Heart left ventricle (tissue), 16 donors: ENCODE data around the gene ADI1. TPM values are rescaled to one million over a fixed set of nuclear protein-coding genes. Genes with fewer than 3 reads are reported as not detected.

Experiments
- ATAC-seq, 4 donors: fragments of 200-7000 bp; cut with Tn5 transposase; one replicate each; pipeline ENCODE4 v1.9.1; 2020 to 2022; ENCODE audit warnings: moderate library complexity in 4 of 4, mild to moderate bottlenecking in 3 of 4, moderate number of reproducible peaks in 1 of 4
- DNase-seq, 5 donors: peaks; one replicate each; pipeline ENCODE4 v3.0.0-alpha.2; 2020
- H3K27ac ChIP-seq, 12 donors: fragments of 200-600 bp; sonication (generic) in 4 of 12; one replicate each; pipeline versions ENCODE4 v1.5.0 to v1.8.0; 2016 to 2022; ENCODE audit warnings: mild to moderate bottlenecking in 2 of 12
- H3K27me3 ChIP-seq, 9 donors: fragments of 200-600 bp; sonication (generic) in 2 of 9; one replicate each; pipeline versions ENCODE4 v1.5.1 to v1.8.0; 2016 to 2022; ENCODE audit warnings: mild to moderate bottlenecking in 3 of 9
- H3K36me3 ChIP-seq, 9 donors: fragments of 200-600 bp; sonication (generic) in 2 of 9; one replicate each; pipeline versions ENCODE4 v1.5.0 to v1.8.0; 2018 to 2022; ENCODE audit warnings: mild to moderate bottlenecking in 2 of 9
- H3K4me1 ChIP-seq, 12 donors: fragments of 200-600 bp; sonication (generic) in 4 of 12; one replicate each; pipeline versions ENCODE4 v1.5.0 to v1.8.0; 2016 to 2022; ENCODE audit warnings: mild to moderate bottlenecking in 3 of 12
- H3K4me3 ChIP-seq, 12 donors: fragments of 200-600 bp; sonication (generic) in 4 of 12; one replicate each; pipeline versions ENCODE4 v1.5.0 to v1.8.0; 2017 to 2022; ENCODE audit warnings: mild to moderate bottlenecking in 9 of 12, moderate library complexity in 4 of 12
- H3K9me3 ChIP-seq, 12 donors: fragments of 200-600 bp; sonication (generic) in 4 of 12; one replicate each; pipeline versions ENCODE4 v1.5.0 to v1.8.0; 2016 to 2022; ENCODE audit warnings: mild to moderate bottlenecking in 1 of 12
- POLR2A ChIP-seq, 2 donors: fragments of 450-650 bp; IDR thresholded peaks; one replicate each; pipeline ENCODE4 v1.6.1; 2017; ENCODE audit warnings: antibody characterized with exemption in 2 of 2, mild to moderate bottlenecking in 2 of 2, moderate library complexity in 2 of 2
- WGBS, 4 donors: extraction: QIAGEN DNeasy Blood & Tissue Kit in 2 of 4; methylation state at CpG; one replicate each; pipeline versions ENCODE4 v1.1.5 to v1.1.7; 2013 to 2018; 5-methylcytosine and 5-hydroxymethylcytosine counted together
- intact Hi-C, 10 donors: fragments of 100-400 bp; cut with DNase I; formaldehyde crosslinking; loops; one replicate each; pipeline versions ENCODE4 v1.11.1 to v1.14.2; 2022
- polyA plus RNA-seq, 2 donors: library from polyadenylated mRNA; stranded (reverse); fragments of 200-250 nt; gene quantifications; one replicate each; pipeline ENCODE4 v1.2.3, GENCODE V29; 2013
- total RNA-seq, 9 donors: library from RNA; depleted of rRNA in 2 of 9; stranded (reverse); fragments of >200 nt in 2 of 9; fragmentation: NEBNext Ultra II Directional in 3 of 9; extraction: Animal tissue kit (Norgen Biotek cat#: 25700) in 3 of 9; gene quantifications; one replicate each; pipeline versions ENCODE4 v1.1.0 to v1.2.4, GENCODE V29; 2016 to 2023
- TF ChIP-seq, protein P1 (sequence below), 12 donors: fragments of 200-600 bp; sonication (generic) in 4 of 12; IDR thresholded peaks; one replicate each; pipeline versions ENCODE4 v1.5.0 to v1.8.0; 2018 to 2022; ENCODE audit warnings: antibody characterized with exemption in 12 of 12, mild to moderate bottlenecking in 5 of 12
- donor health status: ischemic (EF 13 %, LVEDD 7.1; RV severe dilation, severe dysfunction).
- donor health status: healthy with polysubstance abuse.
- donor health status: DM: no; HTN: yes; CAD: no.
- donor health status: DM: no; HTN: no; CAD: no.
- donor health status: ischemic (EF 25% LVEDD 6.9; RV normal size, moderate dysfunction).
- donor health status: ischemic (EF 25% LVEDD 5.7; RV mildly dilated, moderate dysfunction).
- donor health status: healthy.
- donor health status: DM: yes; HTN: yes; CAD: no.
- donor health status: ischemic (EF 35%, LVEDD 5.7; RV mildly dilated, moderate dysfunction).
- donor health status: nonischemic (EF 11% LVEDD 7.7; RV severe dilation, severe dysfunction).
- donor health status: DM: yes; HTN: yes; CAD: no.
- donor health status: PGD.
- donor health status: ischemic (EF 29% LVEDD 5.4; RV normal size, mild dysfunction).
- donor health status: nonischemic (EF 23%, LVEDD 6.1; RV moderate dilation, normal function).

The ADI1 gene
- total and polyA plus RNA-seq, 11 donors: 69.2 to 200 (median 166) TPM

DNA sequence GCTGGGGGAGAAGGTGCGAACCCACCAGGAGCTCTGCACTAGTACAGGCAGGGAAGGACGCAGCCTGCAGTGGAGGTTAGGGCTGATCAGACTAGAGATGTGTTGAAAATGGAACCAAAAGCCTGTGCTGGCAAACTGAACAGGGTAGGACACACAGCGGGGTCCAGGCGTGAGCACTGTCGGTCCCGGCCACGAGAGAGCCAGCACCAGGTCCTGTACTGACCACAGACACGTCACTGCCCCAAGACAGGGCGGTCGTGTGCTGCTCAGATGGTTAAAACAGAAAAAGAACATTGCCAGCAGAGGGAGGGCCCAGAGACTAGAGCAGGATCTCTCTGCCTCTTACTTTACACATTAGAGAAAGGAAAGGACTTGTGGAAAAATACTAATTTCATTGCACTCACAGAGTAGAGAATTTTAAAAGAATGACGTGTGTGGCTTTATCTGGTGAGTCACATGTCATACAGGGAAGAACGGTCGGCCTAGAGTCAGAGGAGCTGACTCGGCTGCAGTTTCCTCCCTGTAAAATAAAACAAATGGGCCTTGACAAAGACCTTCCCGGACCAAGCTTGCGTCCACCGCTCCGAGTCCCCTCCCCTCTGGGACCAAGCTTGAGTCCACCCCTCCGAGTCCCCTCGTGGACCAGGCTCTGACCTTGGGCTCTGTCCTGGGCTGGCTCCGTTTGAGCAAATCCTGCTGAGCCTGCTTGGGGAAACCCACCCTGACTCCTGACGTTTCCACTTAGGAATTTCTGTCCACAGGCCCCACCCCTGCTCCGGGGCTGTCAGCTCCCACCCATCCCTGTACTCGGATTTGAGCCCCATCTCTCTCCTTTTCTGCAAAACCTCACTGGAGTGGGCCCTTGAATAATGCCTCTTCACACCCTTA lies 16.7 kb upstream of the ADI1 start:
- DNase-seq (peak; percentile 70 to 82 (median 79)), ATAC-seq (peak; percentile 66 to 81 (median 76))
- whole genome bisulfite sequencing, 4 donors: 10 to 16% (median 11%) methylated on average over 19 to 24 of the region's 24 CpGs
- Histone ChIP-seq H3K9me3 (no peaks in the 10 kb centered on the region), H3K36me3 (peaks cover 0 to 37% (median 24%) of the 10 kb centered on the region in 9 donors), H3K27ac (peak overlapping the region; percentile 85 to 97 (median 92)), H3K4me3 (peak overlapping the region; percentile 15 to 65 (median 47)), H3K4me1 (peaks cover 2 to 33% (median 18%) of the 10 kb centered on the region in 12 donors), H3K27me3 (no peaks in the 10 kb centered on the region)
- intact Hi-C loops: loop anchor here in 3 of 10 donors (5.0 kb wide), 2 partner anchors 69 to 116 kb away; no protein-coding TSS in a partner anchor
- peak in 1 of 2 donors; percentile 17 for TF ChIP-seq POLR2A (IDR thresholded peaks at IDR 0.05)
- TF ChIP-seq, protein P1, sequence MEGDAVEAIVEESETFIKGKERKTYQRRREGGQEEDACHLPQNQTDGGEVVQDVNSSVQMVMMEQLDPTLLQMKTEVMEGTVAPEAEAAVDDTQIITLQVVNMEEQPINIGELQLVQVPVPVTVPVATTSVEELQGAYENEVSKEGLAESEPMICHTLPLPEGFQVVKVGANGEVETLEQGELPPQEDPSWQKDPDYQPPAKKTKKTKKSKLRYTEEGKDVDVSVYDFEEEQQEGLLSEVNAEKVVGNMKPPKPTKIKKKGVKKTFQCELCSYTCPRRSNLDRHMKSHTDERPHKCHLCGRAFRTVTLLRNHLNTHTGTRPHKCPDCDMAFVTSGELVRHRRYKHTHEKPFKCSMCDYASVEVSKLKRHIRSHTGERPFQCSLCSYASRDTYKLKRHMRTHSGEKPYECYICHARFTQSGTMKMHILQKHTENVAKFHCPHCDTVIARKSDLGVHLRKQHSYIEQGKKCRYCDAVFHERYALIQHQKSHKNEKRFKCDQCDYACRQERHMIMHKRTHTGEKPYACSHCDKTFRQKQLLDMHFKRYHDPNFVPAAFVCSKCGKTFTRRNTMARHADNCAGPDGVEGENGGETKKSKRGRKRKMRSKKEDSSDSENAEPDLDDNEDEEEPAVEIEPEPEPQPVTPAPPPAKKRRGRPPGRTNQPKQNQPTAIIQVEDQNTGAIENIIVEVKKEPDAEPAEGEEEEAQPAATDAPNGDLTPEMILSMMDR (IDR thresholded peaks at IDR 0.05): peak in 8 of 12 donors; percentile 12 to 49 (median 26)

GRCh38 chr2:3535467-3535793 lies 16.1 kb upstream of the ADI1 start:
- H3K4me1 ChIP-seq: peaks cover 2 to 33% (median 18%) of the 10 kb centered on the region in 12 donors
- DNase-seq (no peak), ATAC-seq (no peak)
- H3K4me3 ChIP-seq: peak overlapping the region in 10 of 12 donors; percentile 29 to 65 (median 50)
- H3K36me3 ChIP-seq: peaks cover 0 to 37% (median 18%) of the 10 kb centered on the region in 9 donors
- 41 to 60% (median 57%) methylated on average over 5 of the region's 5 CpGs for WGBS, 4 donors
- peak overlapping the region; percentile 85 to 97 (median 92) for H3K27ac ChIP-seq
- intact Hi-C loops: loop anchor here in 3 of 10 donors (5.0 kb wide), 2 partner anchors 68 to 117 kb away; no protein-coding TSS in a partner anchor
- TF ChIP-seq, protein P1 (IDR thresholded peaks at IDR 0.05): no peak
- TF ChIP-seq POLR2A (IDR thresholded peaks at IDR 0.05): no peak
- no peaks in the 10 kb centered on the region for H3K9me3 ChIP-seq
- no peaks in the 10 kb centered on the region for H3K27me3 ChIP-seq

- peak overlapping the region in 9 of 12 donors; percentile 64 to 92 (median 84) for H3K27ac ChIP-seq
- no peak for TF ChIP-seq POLR2A (IDR thresholded peaks at IDR 0.05)
- TF ChIP-seq, protein P1 (IDR thresholded peaks at IDR 0.05): no peak
- H3K4me3 ChIP-seq: no peak overlapping the region
- ATAC-seq (no peak), DNase-seq (no peak)
- H3K36me3 ChIP-seq: peaks cover 0 to 30% (median 10%) of the 10 kb centered on the region in 9 donors
- H3K27me3 ChIP-seq: no peaks in the 10 kb centered on the region
- H3K9me3 ChIP-seq: no peaks in the 10 kb centered on the region
- 95 to 99% (median 96%) methylated on average over 15 to 24 of the region's 24 CpGs for WGBS, 4 donors
- H3K4me1 ChIP-seq: peaks cover 2 to 33% (median 18%) of the 10 kb centered on the region in 12 donors
- intact Hi-C loops: no loop called here
Measured at GRCh38 chr2:3534251-3534814, 15.0 kb upstream of the ADI1 start.

- intact Hi-C loops: no loop called here
- ATAC-seq: peak; percentile 30 to 45 (median 34)
- Histone ChIP-seq H3K27me3 (no peaks in the 10 kb centered on the region), H3K36me3 (peaks cover 0 to 25% (median 5%) of the 10 kb centered on the region in 9 donors), H3K27ac (peak overlapping the region; percentile 27 to 92 (median 80)), H3K4me3 (peak overlapping the region in 11 of 12 donors; percentile 15 to 55 (median 37)), H3K9me3 (no peaks in the 10 kb centered on the region), H3K4me1 (peaks cover 2 to 33% (median 18%) of the 10 kb centered on the region in 12 donors)
- TF ChIP-seq POLR2A (IDR thresholded peaks at IDR 0.05): peak in 1 of 2 donors; percentile 57
- TF ChIP-seq, protein P1 (IDR thresholded peaks at IDR 0.05): no peak
- DNase-seq: peak in 2 of 5 donors; percentile 21 to 41
- WGBS, 4 donors: 58 to 77% (median 71%) methylated on average over 6 of the region's 6 CpGs
Measured at GRCh38 chr2:3533836-3534235, 14.5 kb upstream of the ADI1 start.
